COLO829 (cell line): ENCODE measurements around the gene MLXIPL.
"Not testable (repeated sequence)": the region's sequence is repeated elsewhere in the genome, so short reads cannot be mapped to it uniquely, and the experiment has no call there.

ENCODE experiments used
- DNase-seq: peaks from one replicate; pipeline ENCODE4 v3.0.0; 2012; ENCODE audit warnings: low spot score

The MLXIPL gene

DNA sequence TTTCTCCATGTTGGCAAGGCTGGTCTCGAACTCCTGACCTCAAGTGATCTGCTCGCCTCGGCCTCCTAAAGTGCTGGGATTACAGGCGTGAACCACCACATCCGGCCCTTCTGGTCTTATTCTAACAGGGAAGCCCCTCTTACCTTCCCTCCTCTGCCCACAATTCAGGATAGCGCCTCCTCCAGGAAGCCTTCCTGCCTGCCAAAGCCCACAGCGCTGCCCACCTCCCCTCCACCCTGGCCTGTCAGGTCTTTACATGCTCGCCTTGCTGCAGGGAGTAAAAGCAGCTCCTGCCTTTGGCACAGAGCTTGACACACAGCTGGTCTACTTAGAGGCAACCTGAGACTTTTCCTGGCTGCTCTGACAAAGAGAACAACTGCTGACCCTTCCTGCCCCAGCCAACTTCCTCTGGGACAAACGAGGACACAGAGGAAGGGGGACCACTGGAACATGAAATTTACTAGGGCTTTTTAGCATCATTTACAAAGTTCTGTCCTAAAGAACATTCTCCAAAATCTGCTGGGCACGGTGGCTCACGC, 13.2 kb downstream of the MLXIPL start:
- DNase-seq: no peak

DNA sequence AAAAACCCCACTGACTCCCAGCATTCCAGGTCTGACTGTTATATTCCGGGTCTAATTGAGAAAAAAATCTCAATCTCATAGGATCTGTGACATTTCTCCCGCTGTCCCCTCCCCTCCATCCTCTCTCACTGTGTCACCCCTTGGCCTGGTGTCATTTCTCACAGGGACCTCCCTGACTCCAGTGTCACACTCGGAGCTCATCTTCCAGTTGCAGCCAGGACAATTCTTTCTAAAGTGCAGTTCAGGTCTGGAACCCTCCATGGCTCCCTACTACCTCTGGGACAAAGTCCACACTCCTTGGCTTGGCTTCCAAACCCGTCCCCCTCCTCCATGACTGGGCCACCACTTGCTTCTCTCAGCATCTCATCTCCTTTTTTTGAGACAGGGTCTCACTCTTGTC, 14.2 kb downstream of the MLXIPL start:
- DNase-seq: no peak

GRCh38 chr7:73607692-73607983, 16.7 kb downstream of the MLXIPL start:
- DNase-seq: not testable (repeated sequence)

DNA sequence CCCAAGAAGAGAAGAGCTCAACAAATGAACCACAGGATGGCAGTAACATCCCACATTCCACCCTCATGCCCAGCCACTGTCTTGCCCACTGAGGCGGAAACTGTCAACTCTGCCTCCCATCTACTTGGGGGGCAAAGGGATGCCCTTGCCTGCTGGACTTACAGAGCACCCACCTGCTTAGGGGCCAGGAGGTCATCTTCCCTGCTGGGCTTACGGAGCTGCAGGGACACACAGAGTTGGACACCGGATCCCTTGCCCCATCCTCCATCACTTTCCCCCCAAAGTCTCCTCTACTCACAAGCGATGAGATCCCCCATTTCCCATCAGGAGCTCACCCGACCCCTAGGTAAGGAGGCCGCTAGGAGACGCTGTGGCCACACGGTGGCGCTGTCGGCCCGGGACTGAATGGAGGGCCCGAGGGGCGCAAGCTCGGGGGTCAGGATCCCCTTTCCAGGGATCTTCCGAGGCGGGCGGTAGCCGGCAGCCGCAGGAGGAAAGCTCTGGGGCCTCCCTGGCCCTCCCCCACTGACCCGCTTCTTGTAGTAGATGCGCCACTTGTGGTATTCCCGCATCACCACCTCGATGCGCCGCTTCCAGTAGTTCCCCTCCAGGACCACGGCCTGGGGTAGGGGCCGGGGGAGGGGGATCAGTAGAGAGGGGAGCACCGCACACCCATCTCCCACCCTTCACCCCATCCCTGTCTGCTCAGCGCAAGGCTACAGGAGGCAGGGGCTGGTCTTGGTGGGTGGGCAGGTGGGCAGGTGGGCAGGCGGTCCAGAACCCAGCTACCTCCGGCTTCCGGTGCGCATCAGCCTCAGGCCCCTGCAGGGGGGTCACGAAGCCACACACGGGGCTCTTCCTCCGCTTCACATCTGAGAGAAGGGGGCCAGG, 17.3 kb downstream of the MLXIPL start:
- peak; percentile 52 for DNase-seq

- DNase-seq: no peak
These were observed 18.6 kb downstream of the MLXIPL start for GRCh38 chr7:73605601-73606220.

- no peak for DNase-seq
These were observed 21.3 kb downstream of the MLXIPL start for GRCh38 chr7:73602721-73603651.

DNA sequence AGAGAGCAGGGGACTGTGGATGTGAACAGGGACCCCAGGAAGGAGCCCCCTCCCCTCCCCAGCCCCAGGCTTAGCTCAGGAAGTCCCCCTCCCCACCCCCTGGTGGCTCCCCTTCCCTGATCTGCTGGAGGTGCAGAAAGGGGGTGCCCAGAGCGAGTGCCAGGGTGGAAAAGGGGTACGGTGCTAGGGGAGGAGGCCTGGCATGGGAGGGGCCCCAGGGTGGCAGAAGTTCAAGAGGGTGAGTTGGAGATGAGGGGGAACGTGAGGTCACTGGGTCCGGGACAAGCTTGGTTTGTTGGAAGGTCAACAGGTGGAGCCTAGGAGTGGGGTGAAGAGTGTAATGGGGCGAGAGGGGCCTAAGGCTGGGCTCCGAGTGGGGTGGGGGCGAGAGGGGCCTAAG, 24.4 kb downstream of the MLXIPL start:
- no peak for DNase-seq

DNA sequence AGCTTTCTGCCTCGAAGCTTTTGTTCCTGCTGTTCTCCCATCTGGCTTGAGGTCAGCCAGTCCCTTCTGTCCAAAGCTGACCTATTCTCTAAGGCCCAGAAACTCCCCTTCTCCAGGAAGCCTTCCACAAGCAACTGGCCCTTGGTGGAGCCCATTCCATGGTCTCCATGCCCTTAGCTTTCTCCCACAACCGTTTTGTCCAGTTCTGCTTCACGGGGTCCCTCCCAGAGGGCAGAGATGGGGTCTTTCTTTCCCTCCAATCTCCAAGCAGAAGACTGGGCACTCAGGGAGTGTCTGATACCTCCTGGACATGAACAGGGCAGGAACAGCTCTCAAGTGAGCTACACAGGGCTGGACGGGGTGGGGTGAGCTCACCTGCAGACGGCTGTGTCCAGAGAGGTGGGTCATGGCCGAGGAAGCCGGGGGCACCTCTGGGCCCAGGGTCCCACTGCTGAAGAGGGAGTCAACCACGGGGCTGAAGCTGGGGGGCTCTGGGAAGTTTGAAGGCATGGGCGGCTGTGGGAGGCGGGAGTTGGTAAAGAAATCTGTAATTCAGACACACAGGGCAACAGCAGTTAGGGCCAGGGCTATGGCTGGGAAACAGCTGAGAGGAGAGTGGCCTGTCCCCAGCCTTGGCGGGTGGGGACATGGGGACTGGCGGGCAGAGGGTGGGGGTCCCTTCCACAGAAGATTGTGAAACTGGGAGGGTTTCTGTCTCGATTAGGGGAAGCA, 25.0 kb downstream of the MLXIPL start:
- DNase-seq: no peak

DNA sequence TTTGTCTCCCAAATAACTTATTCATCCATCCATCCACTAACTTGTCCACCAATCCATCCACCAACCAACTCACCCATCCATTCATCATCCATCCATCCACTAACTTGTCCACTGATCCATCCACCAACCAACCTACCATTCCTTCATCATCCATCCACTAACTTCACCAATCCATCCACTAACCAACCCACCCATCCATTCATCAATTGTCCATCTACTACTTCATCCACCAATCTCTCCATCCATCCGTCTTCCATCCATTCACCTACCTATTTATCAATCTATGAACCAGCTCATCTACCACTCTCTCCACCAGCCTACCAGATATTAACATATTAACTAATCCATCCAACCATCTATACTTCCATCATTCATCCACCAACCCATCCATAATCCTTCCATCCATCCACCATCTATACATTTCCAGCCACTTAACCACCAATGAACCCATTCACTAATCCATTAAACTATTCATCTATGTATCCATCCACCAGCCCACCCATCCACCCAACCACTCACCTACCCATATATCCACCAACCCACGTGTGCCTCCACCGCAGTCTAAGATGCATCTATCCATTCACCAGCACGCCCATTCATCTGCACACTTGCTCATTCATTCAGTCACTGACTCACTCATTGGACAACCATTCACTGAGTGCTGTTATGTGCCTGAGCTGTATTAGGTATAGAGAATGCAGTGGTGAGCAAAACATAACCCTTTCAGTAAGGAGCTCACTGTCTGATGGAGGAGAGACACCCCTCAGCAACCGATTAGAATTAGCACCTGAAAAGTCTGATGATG, 26.1 kb downstream of the MLXIPL start:
- DNase-seq: no peak

GRCh38 chr7:73596191-73597065, 27.9 kb downstream of the MLXIPL start:
- no peak for DNase-seq

DNA sequence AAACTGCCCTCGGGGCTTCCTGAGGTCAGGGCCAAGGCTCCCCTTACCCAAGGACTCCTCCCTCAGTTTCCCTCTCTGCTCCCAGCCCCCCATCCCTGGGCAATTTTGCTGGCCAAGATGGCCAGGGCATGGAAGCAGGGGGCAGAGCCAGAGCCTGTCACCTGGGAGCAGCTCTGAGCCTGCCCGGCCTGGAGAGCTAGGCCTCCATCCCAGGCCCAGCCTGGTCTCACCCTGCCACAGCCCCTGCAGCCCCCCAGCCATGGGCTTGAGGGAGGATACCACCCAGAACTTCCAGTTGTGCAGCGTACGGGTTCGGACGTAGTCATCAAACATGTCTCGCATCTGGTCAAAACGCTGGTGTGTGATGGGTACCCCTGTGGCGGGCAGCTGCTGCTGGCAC, 29.0 kb downstream of the MLXIPL start:
- no peak for DNase-seq

DNA sequence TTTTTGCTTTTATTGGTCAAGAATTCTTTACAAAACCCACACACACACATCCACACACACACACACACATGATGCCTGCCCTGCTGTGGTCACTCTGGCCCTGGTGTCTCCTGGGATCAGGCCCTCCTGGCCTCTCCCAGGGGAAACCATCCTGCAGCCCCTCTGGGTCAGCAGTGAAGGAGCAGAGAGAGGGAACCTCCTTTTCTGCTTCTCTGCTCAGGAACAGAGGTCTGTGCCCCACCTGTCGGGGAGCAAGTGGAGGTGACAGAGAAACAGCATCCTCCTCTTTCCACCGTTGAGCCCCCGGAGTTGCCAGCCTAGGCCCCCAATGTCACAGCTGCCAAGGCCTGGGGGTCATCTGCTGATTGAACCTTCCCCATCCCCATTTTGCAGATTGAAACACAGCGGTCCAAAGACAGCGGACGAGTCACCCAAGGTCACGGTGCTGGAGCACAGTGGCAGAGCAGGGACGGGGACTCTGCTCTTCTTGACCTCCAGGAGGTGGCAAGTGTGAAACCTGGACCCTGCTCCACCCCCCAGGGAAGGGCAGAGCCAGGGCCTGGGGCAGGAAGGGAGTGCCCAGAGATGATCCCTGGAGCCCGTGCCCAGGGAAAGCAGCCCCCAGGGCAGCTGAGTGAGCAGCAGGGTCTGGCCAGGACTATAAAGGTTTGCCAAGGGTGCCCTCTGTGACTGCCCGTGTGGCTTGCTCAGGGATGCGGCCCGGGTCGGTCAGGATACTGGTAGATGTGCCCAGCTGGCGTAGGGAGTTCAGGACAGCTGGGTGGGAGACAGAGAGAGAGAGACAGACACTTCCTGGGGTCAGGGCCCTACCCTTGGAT, 30.9 kb downstream of the MLXIPL start:
- DNase-seq: no peak

- DNase-seq: no peak
These were observed 37.4 kb downstream of the MLXIPL start for GRCh38 chr7:73586911-73587310.

- DNase-seq: no peak
These were observed 39.1 kb downstream of the MLXIPL start for GRCh38 chr7:73585196-73585595.

- DNase-seq: no peak
These were observed 41.6 kb downstream of the MLXIPL start for GRCh38 chr7:73582664-73583202.

DNA sequence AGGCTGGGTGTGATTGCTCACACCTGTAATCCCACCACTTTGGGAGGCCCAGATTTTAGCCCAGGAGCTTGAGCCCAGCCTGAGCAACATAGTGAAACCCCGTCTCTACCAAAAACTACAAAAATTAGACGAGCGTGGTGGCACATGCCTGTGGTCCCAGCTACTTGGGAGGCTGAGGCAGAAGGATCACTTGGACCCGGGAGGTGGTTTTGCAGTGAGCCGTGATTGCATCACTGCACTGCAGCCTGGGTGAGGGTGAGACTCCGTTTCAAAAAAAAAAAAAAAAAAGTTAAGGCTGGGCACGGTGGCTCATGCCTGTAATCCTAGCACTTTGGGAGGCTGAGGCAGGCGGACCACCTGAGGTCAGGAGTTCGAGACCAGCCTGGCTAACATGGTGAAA, 43.3 kb downstream of the MLXIPL start:
- DNase-seq: not testable (repeated sequence)

DNA sequence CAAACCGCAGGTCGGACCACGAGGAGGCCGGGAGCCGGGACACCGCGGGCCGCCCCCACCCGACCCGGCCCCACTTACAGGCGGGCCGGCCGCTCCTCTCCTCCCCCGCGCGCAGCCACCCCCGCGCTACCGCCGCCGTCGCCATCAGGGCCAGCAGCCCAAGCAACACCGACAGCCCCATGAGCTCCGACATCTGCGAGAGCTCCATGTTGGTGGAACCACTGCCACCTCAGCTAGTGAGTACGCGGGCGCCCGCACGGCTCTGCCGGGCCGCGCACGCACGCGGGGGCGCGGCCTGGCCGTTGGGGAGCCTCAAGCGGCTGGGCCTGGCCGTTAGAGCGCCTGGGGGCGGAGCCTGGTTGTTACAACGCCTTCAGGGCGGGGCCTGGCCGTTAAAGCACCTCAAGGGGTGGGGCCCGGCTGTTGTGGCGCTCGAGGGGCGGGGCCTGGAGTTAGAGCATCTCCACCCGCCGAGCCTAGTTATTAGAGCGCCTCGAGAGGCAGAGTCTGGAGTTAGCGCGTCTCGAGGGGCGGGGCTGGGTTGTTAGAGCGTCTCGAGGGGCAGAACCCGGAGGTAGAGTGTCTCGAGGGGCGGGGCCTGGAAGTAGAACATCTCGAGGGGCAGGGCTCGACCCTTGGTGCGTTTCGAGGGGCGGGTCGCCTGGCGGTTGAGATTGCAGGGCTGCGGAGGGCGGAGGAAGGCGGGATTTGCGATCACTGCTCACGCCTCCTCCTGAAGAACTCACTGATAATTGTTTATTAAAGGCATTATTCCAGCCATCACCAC, 45.8 kb downstream of the MLXIPL start, which contains the start of gene TBL2:
Gene TBL2 (minus strand): TSS at position 238 of the 787 bp plus-strand sequence. CDS start 30 bp downstream, at position 208.
- peak; percentile 100 for DNase-seq
